ENCODE results near the gene TBC1D22B. TPM values are rescaled to one million over a fixed set of nuclear protein-coding genes. Genes with fewer than 3 reads are reported as not detected.
"Not testable (repeated sequence)": the region's sequence is repeated elsewhere in the genome, so short reads cannot be mapped to it uniquely, and the experiment has no call there.

Gene TBC1D22B
- polyA plus RNA-seq, 2 of the 4 experiments (the other 2 are of a cell fraction), result 5.7 to 6.4 TPM

GRCh38 chr6:37306624-37307222, 49.2 kb downstream of the TBC1D22B start:
- no peak for ATAC-seq
- DNase-seq (ENCODE audit: low read depth in 1 of 2, low spot score in 1 of 2), result no peak
- WGBS (ENCODE audit: missing lambda C conversion rate), result 88% methylated on average over 4 of the region's 4 CpGs
- no peaks in the 10 kb centered on the region for H3K4me1 ChIP-seq
- H3K9me3 ChIP-seq, result no peaks in the 10 kb centered on the region
- POLR2A ChIA-PET, result no interaction called here
- TF ChIP-seq E2F6 (IDR thresholded peaks at IDR 0.05; ENCODE audit: borderline replicate concordance, low read depth), result no peak
- no peak for TF ChIP-seq EP300 (IDR thresholded peaks at IDR 0.05)
- TF ChIP-seq CBX2 (IDR thresholded peaks at IDR 0.05; ENCODE audit: borderline replicate concordance, low read depth), result no peak
- no peak for TF ChIP-seq ZSCAN20 (CRISPR knock-in tag; IDR thresholded peaks at IDR 0.05)
- TF ChIP-seq HEYL (CRISPR knock-in tag; IDR thresholded peaks at IDR 0.05), result no peak
- no peak for TF ChIP-seq HOXB5 (CRISPR knock-in tag; IDR thresholded peaks at IDR 0.05)
- no peak for TF ChIP-seq RAD21 (conservative IDR thresholded peaks at IDR 0.05 in 1 of 2, IDR thresholded peaks at IDR 0.05 in 1 of 2)
- no peak for TF ChIP-seq CHD4 (IDR thresholded peaks at IDR 0.05; ENCODE audit: borderline replicate concordance)
- TF ChIP-seq FOSB (CRISPR knock-in tag; IDR thresholded peaks at IDR 0.05), result no peak
- no peak for TF ChIP-seq POLR2A (IDR thresholded peaks at IDR 0.05; ENCODE audit: low read length)
- no peak for TF ChIP-seq RCOR1 (IDR thresholded peaks at IDR 0.05; ENCODE audit: low read depth, low read length)
- TF ChIP-seq MYC (IDR thresholded peaks at IDR 0.05; ENCODE audit: borderline replicate concordance, low read length), result no peak
- no peak for TF ChIP-seq MAZ (IDR thresholded peaks at IDR 0.05; ENCODE audit: borderline replicate concordance, low read depth, low read length)
- no peak for TF ChIP-seq HES2 (IDR thresholded peaks at IDR 0.05)
- CTCF ChIA-PET, result interaction anchor here (0.8 to 2.0 kb wide), 2 partner anchors 289 to 677 kb away, joined by 3 to 4 read pairs; no protein-coding TSS in a partner anchor
- H3K27ac ChIP-seq, result no peak overlapping the region
- H3K4me2 ChIP-seq, result no peak overlapping the region
- H3K4me3 ChIP-seq, result no peak overlapping the region
- no peak for FAIRE-seq

DNA sequence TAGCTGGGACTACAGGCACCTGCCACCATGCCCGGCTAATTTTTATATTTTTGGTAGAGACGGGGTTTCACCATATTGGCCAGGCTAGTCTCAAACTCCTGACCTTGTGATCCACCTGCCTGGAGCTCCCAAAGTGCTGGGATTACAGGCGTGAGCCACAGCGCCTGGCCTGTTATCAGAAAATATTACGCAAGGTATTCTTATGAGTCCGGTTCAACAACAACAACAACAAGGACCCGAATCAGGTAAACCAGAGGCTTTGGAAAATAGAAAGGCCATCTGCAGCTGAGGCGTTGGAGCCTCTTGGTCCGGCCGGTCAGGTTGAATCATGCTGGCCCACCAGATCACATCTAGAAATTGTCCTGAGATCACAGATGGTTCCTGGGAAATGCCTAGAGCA, 49.9 kb downstream of the TBC1D22B start:
- H3K4me2 ChIP-seq; FAIRE-seq; POLR2A ChIA-PET; H3K27ac ChIP-seq; DNase-seq (ENCODE audit: low read depth in 1 of 2, low spot score in 1 of 2); H3K9me3 ChIP-seq; H3K4me1 ChIP-seq; ATAC-seq; H3K4me3 ChIP-seq: not testable (repeated sequence)
- CTCF ChIA-PET, result interaction anchor here (1.1 to 2.0 kb wide), 2 partner anchors 62 to 289 kb away, joined by 3 to 4 read pairs; no protein-coding TSS in a partner anchor
- WGBS (ENCODE audit: missing lambda C conversion rate), result 94% methylated on average over 10 of the region's 10 CpGs

GRCh38 chr6:37308069-37308815, 50.7 kb downstream of the TBC1D22B start:
- TF ChIP-seq FOXS1 (CRISPR knock-in tag; IDR thresholded peaks at IDR 0.05) (no peak), HOXB13 (CRISPR knock-in tag; IDR thresholded peaks at IDR 0.05; ENCODE audit: low read depth) (no peak), NFE2L2 (conservative IDR thresholded peaks at IDR 0.05; ENCODE audit: low read length) (no peak), SMC3 (IDR thresholded peaks at IDR 0.05) (no peak)
- TF ChIP-seq, protein P1, sequence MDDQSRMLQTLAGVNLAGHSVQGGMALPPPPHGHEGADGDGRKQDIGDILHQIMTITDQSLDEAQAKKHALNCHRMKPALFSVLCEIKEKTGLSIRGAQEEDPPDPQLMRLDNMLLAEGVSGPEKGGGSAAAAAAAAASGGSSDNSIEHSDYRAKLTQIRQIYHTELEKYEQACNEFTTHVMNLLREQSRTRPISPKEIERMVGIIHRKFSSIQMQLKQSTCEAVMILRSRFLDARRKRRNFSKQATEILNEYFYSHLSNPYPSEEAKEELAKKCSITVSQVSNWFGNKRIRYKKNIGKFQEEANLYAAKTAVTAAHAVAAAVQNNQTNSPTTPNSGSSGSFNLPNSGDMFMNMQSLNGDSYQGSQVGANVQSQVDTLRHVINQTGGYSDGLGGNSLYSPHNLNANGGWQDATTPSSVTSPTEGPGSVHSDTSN (IDR thresholded peaks at IDR 0.05), result no peak
- Histone ChIP-seq H3K4me1 (no peaks in the 10 kb centered on the region), H3K4me2 (no peak overlapping the region), H3K9me3 (no peaks in the 10 kb centered on the region), H3K4me3 (no peak overlapping the region), H3K27ac (no peak overlapping the region)
- ChIA-PET CTCF (interaction anchor here (1.1 to 2.2 kb wide), 3 partner anchors 18 to 290 kb away, joined by 3 to 6 read pairs (median 4); no protein-coding TSS in a partner anchor), POLR2A (no interaction called here)
- WGBS (ENCODE audit: missing lambda C conversion rate), result 86% methylated on average over 5 of the region's 5 CpGs
- ATAC-seq (no peak), DNase-seq (ENCODE audit: low read depth in 1 of 2, low spot score in 1 of 2) (no peak), FAIRE-seq (no peak)
